Stimulated activated CD8-positive, alpha-beta memory T cell treated with anti-CD3 and anti-CD28 coated beads, Interleukin-15, amount 100 ng/mL, for 48 hours (primary cell): ENCODE measurements around the gene ASGR1.
A peak's percentile ranks its signal among the peaks of the same experiment; 100 is the strongest.

Experiments used
- DNase-seq, 2 donors: peaks; one replicate each; pipeline ENCODE4 v3.0.0-alpha.2; 2020; ENCODE audit warnings: low read depth in 2 of 2

The ASGR1 gene

GRCh38 chr17:7179317-7180254, at the start of gene ASGR1:
ASGR1 (minus strand) TSS chr17:7179370; CDS start chr17:7178563, 807 bp downstream.
- DNase-seq = no peak

DNA sequence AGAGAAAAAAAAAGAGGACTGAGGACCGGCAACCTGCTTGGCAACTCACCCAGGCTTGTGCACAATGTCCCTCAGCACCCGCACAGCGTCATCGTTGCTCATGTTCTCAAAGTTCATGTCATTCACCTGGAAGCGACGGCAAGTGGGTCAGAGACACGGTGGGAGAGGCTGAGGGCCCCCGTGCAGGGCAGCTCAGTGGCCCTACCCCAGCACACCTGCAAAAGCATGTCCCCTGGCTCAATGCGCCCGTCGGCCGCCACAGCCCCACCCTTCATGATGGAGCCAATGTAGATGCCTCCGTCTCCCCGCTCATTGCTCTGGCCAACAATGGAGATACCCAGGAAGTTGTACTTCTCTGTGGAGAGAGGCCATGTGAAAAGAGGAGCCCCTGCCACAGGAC, 49.8 kb upstream of the ASGR1 start:
- no peak for DNase-seq

DNA sequence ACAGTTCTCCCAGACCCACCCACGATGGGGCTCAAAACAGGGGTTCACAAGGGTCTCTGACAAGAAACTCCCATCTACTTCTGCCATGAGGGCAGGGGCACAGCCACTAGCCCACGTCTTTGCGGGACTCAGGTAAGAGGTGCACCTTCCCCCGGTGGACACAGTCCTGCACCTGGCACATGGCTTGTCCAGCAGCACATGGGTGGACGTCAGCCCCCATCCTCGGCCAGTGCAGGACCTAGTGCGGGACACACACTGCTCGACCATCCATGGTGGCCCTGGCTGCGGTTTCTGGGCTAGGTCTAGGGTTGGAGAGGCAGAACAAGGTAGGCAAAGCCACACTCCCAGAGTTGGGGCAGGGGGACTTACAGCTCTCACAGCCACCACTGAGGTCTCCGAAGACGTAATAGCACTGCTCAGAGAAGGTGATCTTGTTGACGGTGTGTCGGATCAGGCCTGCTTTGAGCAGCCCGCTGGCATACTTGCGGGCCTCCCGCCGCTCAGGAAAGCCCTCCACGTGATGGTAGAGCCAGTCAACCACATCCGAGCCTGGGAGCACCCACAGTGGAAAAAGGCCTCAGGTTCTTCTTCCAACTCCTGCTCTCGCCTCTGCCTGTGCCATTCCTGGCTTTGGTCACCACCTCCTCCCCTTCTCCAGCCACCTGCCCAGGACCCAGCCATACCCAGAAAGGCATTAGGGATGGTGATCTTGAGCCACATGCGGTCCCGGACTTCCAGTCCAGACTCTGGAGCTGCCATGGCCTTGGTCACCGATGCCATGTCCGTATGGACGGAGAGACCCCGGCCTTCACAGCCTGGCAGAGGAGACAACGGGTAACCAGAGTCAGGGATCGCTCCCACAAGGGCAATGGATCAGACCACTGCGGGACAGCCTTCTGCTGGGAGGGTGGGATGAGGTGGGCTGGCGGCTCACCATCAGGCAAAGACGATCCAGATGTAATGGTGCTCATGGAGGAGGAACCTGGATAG, 47.8 kb upstream of the ASGR1 start:
- no peak for DNase-seq

DNA sequence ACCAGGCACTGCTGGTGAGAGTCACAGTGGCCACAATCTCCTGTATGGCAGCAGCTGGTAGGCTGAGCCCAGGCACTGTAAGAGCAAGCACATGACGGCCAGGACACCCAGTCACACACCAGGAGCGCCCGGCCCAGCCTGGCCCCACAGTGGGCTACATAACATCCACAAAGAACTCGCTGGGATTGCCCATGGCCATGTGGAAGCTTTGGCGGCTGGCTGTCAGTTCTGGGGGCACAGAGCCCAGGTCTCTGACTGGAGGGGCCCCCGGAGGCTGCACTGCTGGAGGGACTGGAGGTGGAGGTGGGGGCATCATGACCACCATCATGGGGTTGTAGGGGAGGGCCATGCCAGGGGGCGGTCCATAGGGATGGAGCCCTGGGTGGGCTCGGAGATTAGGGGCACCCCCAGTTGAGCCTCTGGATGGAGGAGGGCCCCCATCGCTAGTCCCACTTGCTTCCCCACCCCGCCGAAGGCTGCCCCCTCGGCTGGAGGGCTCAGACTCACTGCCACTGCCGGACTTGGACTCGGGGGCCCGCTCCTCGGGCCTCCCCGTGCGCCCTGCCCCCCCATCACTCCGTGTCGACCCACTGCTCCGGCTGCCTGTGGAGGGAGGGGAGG, 46.7 kb upstream of the ASGR1 start:
- DNase-seq = no peak

- no peak for DNase-seq
Measured at GRCh38 chr17:7224661-7225111, 45.5 kb upstream of the ASGR1 start.

- no peak for DNase-seq
Measured at GRCh38 chr17:7224110-7224509, 44.9 kb upstream of the ASGR1 start.

DNA sequence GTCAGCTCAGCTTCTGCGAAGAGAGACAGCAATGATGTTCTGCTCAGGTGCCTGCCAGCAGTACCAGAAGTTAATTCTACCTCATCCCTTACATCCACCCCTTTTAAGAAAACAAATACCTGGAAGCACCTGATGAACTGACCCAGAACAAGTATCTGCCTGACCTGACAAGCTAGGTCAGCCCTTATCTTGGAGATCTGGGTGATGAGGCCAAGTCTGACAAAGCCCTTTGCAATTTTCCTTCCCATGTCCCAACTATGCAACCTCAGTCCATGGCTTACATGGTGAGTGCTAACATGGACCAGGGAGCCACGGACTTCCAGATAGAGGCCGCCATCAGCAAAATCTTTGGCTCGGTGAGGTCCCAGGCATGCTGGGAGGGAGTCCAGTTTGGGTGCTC, 44.2 kb upstream of the ASGR1 start:
- no peak for DNase-seq

GRCh38 chr17:7222972-7223292, 43.8 kb upstream of the ASGR1 start:
- DNase-seq = no peak

GRCh38 chr17:7222093-7222971, 43.2 kb upstream of the ASGR1 start:
- no peak for DNase-seq

GRCh38 chr17:7221278-7222092, 42.3 kb upstream of the ASGR1 start:
- no peak for DNase-seq

- no peak for DNase-seq
Measured at GRCh38 chr17:7220593-7221277, 41.6 kb upstream of the ASGR1 start.

- DNase-seq = peak; percentile 84 to 91
Measured at GRCh38 chr17:7219812-7220592, 40.8 kb upstream of the ASGR1 start, which contains the start of the genes ACADVL and DLG4. ACADVL (plus strand) TSS chr17:7219938; CDS start chr17:7219985, 47 bp downstream. DLG4 (minus strand) TSS chr17:7219836.

DNA sequence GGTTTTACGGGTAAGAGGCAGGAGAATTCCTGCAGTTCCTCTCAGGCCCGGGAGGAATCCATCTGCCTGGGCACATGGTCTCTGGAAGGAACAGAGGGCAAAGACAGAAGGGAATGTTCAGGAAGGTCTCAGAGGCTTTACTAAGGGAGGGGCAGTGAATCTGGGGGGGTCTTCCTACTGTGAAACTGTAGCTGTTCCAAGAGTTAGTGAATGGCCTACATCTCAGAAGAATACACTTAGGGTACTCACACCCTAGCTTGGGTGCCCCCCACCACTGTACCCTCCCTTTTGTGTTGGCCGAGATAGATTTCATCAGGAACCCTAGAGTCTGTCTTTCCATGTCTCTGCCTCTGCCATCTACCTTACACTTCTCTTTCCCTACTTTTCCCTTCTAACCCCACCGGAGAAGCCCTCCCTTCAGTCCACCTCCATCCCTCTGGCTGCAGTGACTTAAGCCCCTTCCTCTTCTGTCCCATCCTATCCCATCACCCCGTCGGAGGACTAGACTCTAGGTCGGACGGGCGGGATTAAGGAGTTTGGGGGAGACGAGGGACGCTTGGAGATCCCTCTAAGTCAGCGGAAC, 40.1 kb upstream of the ASGR1 start:
- no peak for DNase-seq

DNA sequence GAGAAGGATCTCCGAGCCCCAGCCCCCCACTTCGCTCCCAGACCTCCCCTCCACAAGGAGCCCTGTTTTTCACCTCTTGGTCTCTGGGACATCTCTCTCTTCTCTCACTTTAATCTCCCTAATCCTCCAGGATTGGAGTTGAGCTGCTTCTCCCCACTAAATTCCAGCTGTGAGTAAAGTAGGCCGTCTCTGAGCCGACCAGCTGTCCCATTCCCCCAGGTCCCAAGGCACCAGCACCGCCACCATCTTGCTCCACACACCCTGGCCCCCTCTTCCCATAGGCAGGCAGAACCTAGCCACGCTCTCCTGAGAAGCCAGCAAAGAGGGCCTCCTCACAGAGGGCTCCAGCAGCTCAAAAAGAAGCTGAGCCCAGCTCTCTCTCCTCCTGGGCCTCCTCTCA, 39.6 kb upstream of the ASGR1 start:
- no peak for DNase-seq

- DNase-seq = no peak
Measured at GRCh38 chr17:7218166-7218565, 39.0 kb upstream of the ASGR1 start.

DNA sequence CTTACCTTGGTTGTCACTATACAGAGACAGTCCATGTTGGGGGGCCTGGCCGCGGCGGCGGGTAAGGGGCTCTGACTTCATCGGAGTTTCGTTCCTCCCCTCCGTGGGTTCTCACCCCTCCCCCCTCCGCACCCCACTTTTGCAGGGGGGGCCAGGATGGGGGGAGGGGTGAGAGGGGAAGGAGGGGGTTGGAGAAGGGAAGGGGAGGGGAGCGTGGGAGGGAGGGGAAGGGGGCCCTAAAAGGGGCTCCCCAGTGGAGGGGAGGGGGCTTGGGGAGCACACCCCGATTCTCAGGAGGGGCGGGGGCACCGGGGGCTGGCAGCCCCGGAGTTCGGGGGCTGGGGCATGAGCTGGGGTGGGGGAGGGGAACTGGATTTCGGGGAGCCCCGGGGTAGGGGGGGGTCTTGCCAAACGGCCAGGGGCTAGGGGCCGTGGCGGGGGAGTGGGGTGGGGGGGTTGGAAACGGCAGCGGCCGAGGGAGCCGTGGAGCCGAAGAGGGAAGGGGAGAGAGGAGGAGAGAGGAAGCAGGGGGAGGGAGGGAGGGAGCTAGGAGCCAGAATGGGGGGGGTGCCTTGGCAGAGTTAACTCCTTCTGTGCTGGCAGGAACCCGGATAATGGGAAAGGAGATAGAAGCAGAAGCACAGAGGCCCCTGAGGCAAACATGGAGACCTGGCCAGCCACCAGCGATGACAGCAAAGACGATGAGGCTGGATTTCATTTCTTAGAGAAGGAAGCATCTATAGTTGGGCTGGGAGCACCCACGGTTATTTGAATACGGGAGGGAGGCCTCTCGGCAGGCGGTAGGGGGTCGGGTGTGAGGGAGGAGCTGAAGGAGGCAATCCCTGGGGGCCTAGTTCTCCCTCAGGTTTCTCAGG, 38.2 kb upstream of the ASGR1 start:
- no peak for DNase-seq
